ENCODE results near the gene RARS2.
"Not testable (repeated sequence)": the region's sequence is repeated elsewhere in the genome, so short reads cannot be mapped to it uniquely, and the experiment has no call there.

Gene RARS2

DNA sequence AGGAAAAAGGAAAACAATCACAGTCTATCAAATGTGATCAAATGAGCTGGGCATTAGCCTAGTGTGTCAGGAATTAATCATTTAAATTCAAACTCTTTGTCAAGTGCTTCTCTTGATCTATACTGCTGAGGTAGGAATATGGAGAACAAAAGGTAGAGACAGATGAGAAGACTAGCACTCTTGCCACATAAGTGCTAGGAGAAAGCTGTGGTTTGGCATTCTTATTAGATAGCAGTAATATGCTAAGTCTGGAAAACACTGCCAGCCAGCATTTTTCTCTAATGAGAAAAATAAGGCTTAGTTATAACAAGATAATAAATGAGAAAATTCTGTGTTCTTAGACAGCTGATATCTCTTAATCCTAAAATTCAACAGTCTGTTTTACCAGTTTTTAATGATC is 39.1 kb upstream of the RARS2 start:
- TF ChIP-seq CTCF (IDR thresholded peaks at IDR 0.05; ENCODE audit: control extremely low read depth, extremely low read depth, low read depth, missing control alignments): no peak
- no peak for DNase-seq (ENCODE audit: extremely low spot score)
- CTCF ChIA-PET: interaction anchor here (0.7 to 2.3 kb wide), 6 partner anchors 12 to 48 kb away, joined by 3 to 5 read pairs (median 3); no protein-coding TSS in a partner anchor
- POLR2A ChIA-PET: no interaction called here

GRCh38 chr6:87628424-87628823 is 38.6 kb upstream of the RARS2 start:
- no peak for TF ChIP-seq CTCF (IDR thresholded peaks at IDR 0.05; ENCODE audit: control extremely low read depth, extremely low read depth, low read depth, missing control alignments)
- CTCF ChIA-PET: interaction anchor here (1.0 to 2.8 kb wide), 4 partner anchors 9 to 26 kb away, joined by 3 to 11 read pairs (median 3); no protein-coding TSS in a partner anchor
- POLR2A ChIA-PET: no interaction called here
- DNase-seq (ENCODE audit: extremely low spot score): peak; percentile 24

- POLR2A ChIA-PET: no interaction called here
- no peak for DNase-seq (ENCODE audit: extremely low spot score)
- no peak for TF ChIP-seq CTCF (IDR thresholded peaks at IDR 0.05; ENCODE audit: control extremely low read depth, extremely low read depth, low read depth, missing control alignments)
- CTCF ChIA-PET: interaction anchor here (1.0 to 1.1 kb wide), 2 partner anchors 31 to 55 kb away, joined by 3 read pairs; no protein-coding TSS in a partner anchor
These were observed 33.5 kb upstream of the RARS2 start for GRCh38 chr6:87623248-87623647.

DNA sequence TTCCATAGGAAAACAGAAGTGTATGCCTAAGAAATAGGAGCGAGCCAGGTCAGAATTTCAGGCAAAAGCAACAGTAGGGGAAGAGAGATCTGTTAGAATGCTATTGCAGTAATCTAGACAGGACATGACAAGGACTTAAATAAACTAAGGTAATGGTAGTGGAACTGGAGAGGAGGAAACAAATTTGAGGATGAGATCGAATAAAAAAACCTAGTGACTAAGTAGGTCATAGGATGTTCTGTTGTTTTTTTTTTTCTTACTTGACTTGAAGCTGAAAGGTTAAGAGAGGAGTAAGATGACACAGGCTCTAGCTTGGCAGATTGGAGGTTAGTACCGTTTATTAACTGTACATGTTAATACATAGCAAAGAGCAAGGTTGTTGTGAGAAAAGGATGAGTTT is 28.7 kb upstream of the RARS2 start:
- TF ChIP-seq CTCF (IDR thresholded peaks at IDR 0.05; ENCODE audit: control extremely low read depth, extremely low read depth, low read depth, missing control alignments): no peak
- ChIA-PET CTCF (no interaction called here), POLR2A (no interaction called here)
- no peak for DNase-seq (ENCODE audit: extremely low spot score)

GRCh38 chr6:87617405-87617804 is 27.6 kb upstream of the RARS2 start:
- POLR2A ChIA-PET: no interaction called here
- CTCF ChIA-PET: interaction anchor here (1.2 to 3.0 kb wide), 3 partner anchors 11 to 13 kb away, joined by 3 to 11 read pairs (median 5); no protein-coding TSS in a partner anchor

DNA sequence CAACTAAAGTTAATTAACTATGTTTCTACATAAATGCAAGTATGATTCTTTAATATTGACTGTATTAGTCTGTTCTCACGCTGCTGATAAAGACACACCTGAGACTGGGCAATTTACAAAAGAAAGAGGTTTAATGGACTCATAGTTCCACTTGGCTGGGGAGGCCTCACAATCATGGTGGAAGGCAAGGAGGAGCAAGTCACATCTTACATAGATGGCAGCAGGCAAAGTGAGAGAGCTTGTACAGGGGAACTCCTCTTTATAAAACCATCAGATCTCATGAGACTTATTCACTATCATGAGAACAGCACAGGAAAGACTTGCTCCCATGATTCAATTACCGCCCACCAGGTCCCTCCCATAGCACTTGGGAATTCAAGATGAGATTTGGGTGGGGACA is 23.2 kb upstream of the RARS2 start:
- CTCF ChIA-PET; POLR2A ChIA-PET; DNase-seq (ENCODE audit: extremely low spot score): not testable (repeated sequence)

More at GRCh38 chr6:87617405-87617804, 27.6 kb upstream of the RARS2 start:
- DNase-seq (ENCODE audit: extremely low spot score): no peak
- no peak for TF ChIP-seq CTCF (IDR thresholded peaks at IDR 0.05; ENCODE audit: control extremely low read depth, extremely low read depth, low read depth, missing control alignments)

DNA sequence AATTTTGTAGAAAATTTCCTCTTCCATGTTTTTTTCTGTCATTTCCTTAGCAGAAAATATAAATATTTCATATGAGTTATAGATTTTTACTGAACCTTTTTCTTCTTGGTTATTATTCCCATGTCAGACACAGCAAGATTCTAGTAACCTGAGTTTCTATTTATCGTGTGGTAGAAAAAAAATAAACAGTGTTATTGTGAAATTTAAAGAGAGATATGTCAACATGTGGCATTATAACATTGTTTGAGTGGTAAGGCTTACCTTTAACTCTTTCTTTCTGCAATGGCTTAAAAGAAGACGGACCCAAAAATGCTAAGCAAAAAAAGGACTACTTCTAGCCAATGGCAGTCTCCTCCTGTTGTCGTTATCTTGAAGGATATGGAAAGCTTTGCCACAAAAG is 19.0 kb upstream of the RARS2 start:
- no peak for TF ChIP-seq CTCF (IDR thresholded peaks at IDR 0.05; ENCODE audit: control extremely low read depth, extremely low read depth, low read depth, missing control alignments)
- ChIA-PET CTCF (interaction anchor here (1.6 kb wide), 1 partner anchor 15 kb away, joined by 4 read pairs; no protein-coding TSS in a partner anchor), POLR2A (no interaction called here)
- no peak for DNase-seq (ENCODE audit: extremely low spot score)

Measured in GM10248 (cell line).